H4 (cell line): ENCODE results near the gene PRKCZ. TPM values are rescaled to one million over a fixed set of nuclear protein-coding genes. Genes with fewer than 3 reads are reported as not detected.
A peak's percentile ranks its signal among the peaks of the same experiment; 100 is the strongest.

Experiments used
- DNase-seq: peaks from one replicate; pipeline ENCODE4 v3.0.0-alpha.2; 2015; ENCODE audit warnings: low spot score
- total RNA-seq: library from RNA; depleted of rRNA; stranded (reverse); fragments of >200 nt; shearing (Covaris generic); gene quantifications from 2 replicates; pipeline ENCODE4 v1.2.3, GENCODE V29; 2014

PRKCZ gene
- total RNA-seq, 1 experiment from 2014 or later, result 11.4 TPM

DNA sequence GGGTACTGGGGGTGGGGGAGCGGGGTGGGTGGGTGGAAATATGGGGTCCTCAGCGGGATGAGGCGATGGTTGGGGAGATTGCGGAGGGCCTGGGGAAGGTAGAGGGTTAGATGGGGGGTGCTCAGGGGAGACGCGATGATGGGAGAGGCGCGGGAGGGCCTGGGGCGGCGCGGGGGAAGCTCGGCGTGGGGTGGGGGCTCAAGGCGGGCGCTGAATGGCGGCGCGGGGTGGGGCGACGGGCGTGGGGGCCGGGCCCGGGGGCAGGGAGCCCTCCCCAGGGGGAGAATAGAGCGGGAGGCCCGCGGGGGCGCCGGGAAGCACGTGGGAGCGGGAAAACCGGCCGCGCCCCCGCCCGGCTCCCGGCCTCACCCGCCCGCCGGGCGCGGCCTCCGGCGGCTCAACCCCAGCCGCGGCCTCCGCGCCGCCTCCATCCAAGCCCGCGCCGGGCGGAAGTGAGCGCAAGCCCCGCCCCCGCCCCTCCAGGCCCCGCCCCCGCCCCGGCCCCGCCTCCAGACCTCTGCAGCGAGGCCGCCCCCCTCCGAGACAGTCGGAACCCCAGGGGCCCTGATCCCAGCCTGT, 144.2 kb downstream of the PRKCZ start, which contains the start of gene FAAP20:
Gene FAAP20, minus strand, starts transcription at position 454 of the 579 bp plus-strand sequence. Its CDS starts 23 bp downstream, at position 431.
- peak; percentile 40 for DNase-seq

DNA sequence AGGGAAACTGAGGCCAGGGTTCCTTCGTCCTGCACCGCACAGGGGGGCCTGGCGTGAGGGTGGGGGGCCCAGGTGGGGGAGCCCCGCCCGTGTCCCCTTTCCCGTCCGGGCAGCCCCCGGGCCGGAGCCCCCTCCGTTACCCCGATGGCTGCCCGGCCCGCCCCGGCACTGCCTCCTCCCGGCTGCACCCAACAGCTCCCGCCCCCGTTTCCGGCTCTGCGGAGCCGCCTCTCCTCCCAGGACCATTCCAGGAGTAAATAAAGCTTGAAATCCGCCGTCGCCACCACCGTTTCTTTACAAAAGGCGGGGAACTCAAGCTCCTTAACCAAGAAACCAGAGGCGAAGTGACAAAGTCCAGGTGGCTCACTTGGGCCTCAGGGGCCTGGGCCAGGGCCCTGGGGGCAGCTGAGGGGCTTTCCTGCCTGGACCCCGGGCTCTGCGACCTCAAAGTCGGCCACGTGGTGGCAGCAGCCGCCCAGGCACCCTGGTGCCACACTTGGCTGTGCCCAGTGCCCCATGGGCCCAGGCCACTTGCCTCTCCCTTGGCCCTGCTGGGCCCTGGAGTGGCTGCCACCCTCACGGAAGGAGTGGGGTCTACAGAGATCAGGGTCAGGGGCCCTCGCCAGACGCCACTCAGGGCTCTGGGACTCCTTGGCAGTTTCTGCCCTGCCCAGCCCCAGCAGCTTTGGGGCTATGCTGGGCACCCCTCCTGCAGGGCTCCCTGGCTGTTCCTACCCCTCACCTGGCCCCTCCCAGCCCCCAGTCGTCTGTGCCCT, 144.9 kb downstream of the PRKCZ start:
- peak; percentile 81 for DNase-seq

DNA sequence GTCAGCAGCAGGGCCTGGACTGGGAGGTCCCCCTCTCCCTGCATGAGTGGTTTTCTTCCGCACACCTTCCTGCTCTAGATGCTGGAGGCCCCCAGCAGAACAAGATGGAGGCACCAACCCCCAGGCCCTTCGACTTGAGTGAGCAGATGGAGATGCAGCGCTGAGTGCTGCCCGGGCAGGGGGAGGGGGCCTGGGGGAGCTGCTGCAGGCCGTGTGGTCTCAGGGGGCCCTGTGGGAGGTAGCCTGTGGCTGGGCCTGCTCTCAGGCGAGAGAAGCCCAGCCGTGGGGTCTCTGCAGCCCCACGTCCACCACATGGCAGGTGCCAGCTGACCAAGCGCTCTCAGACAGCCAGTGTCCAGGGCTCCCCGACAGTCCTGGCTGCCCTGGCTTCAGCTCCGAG, 145.6 kb downstream of the PRKCZ start:
- DNase-seq, result no peak

DNA sequence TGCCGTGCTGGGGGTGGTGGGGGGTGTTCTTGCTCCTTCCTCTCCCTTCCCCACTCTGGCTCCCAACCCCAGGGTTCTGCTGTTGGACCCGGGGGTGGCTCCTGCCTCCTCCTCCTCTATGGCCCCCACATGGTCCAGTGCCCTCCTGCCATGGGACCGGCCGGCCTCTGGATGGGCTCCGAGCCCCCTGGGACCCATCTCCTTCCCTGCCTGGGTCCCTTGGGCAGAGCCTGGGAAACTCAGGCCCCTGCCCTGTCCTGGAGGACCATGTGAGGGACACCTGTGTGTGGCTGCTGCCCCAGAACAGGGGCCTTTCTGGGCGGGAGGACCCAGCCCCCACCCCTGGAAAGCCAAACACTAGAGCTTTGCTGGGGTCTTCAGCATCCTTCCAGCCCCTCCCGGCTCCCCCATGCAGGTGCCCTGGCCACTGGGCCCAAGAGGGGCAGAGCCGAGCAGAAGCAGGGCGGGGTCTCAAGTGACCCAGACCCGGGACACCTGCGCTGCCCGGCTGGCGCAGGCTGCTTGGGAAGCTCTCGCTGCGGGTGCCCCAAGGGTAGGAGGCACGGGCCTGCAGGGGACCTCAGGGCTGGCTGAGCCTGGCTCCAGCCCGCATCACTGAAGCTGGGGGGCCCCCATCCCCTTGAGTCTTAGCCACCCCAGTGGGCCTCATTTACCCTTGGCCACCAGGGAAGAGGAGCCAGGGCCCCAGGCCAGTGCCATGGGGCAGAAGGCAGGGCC, 146.9 kb downstream of the PRKCZ start:
- DNase-seq, result no peak

DNA sequence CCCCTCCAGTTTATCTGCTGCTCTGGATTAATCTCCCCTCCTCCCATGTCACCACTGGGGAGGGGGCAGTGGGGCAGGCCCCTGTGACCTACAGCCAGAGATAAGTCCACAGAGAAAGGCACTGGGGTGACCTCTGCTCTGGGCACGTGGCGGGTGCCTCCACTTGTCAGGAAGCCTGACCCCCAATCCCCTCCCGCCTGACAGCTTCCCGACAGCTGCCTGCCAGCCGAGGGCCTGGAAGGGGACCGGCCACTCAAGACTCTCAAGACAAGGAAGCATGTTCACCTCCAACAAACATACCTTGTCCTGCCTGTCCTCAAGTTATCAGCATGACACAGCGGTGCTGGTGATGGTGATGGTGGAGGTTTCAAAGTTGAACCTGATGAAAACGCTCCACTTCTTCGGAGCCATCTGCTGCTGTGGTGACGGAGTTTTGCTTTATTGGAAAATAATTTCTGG, 147.5 kb downstream of the PRKCZ start:
- no peak for DNase-seq

DNA sequence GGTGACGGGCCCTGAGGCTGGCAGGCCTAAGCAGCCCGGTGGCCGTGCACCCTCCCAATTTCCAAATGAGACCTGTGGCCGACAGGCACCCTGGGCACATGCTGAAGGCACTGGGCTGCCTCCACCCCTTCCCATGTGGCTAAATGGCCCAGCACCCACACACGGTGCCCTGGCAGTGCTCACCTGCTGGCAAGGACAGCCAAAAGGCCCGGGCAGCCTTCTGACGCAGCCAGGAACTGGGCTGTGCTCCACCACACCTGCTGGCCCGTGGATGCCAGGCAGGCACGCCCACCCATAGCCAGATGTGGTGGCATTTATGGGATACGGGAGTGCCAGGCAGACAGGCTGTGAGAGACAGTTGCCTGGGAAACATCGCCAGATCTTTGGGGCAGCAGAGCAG, 148.4 kb downstream of the PRKCZ start:
- DNase-seq, result no peak

DNA sequence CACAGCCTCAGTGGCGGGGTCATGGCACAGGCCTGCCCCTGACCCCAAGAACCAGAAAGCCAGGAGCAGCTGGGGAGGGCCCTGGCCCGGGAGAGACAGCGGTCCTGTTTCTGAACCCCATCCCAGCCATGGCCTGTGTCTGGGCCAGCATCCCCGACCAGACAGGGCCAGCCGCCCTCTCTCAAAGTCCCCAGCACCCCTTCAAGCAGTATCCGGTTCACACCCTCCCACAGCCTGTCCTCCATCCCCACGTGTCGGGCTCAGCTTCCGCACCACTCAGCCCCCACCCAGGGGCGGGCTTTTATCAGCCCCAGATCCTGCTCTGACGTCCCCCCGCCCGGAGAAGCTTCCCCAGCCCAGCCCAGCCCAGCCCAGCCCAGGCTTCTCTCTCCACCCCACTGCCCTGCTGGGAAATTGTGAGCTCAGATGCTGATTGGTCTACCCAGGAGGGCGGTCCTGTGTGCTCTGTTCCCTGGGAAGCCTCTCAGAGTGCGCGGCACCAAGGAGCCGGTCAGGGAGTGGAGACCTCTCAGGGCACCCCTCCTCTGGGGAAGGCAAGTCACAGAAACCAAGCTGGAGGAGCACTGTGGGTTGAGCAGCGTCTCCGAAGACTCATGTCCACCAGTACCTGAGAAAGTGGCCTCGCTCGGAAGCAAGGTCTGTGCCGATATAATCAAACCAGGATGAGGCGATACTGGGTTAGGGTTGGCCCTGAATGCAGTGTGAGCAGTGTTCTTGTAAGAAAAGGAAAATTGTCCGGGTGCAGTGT, 149.0 kb downstream of the PRKCZ start:
- no peak for DNase-seq

DNA sequence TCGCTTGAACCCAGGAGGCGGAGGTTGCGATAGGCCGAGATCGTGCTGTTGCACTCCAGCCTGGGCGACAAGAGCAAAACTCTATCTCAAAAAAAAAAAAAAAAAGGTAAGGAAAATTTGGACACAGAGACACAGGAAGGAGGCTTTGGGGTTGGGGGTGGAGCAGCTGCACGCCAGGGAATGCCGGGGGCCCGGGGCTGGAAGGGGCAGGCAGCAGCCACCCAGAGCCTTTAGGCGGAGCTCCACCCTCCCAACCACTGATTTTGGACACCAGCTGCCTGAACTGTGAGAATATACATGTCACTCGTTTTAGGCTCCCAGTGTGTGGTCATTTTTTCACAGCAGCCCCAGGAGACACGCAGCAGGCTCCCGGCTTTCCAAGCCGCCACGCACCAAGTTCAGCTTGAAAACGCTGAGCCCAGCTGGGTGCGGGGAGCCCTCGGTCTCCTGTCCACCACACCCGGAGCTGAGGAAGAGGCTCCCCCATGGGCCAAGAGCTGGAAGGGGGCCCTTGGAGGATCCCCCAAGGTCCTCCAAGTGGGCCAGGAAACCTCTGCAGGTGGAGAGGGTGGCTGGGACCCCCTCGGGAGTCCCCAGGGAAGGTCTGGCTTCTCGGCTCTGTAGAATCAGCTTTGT, 150.2 kb downstream of the PRKCZ start:
- no peak for DNase-seq

DNA sequence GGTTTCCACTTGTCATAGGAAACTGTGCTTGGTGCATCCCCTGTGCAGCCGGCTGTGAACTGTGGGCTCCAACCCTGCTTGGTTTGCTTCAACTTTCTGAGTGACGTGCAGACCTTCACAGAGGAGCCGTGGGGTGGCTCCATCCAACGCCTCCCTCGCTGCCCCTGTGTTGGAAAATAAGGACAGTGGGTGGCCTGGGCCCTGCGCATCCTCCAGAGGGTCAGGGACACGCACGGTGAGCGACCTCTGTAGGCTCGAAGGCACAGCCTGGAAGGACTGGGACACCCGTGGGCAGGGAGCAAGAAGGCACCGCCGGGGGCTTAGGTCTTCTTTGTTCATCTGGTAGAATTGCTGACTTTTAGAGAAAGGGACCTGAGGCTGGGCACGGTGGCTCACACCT, 150.9 kb downstream of the PRKCZ start:
- no peak for DNase-seq

DNA sequence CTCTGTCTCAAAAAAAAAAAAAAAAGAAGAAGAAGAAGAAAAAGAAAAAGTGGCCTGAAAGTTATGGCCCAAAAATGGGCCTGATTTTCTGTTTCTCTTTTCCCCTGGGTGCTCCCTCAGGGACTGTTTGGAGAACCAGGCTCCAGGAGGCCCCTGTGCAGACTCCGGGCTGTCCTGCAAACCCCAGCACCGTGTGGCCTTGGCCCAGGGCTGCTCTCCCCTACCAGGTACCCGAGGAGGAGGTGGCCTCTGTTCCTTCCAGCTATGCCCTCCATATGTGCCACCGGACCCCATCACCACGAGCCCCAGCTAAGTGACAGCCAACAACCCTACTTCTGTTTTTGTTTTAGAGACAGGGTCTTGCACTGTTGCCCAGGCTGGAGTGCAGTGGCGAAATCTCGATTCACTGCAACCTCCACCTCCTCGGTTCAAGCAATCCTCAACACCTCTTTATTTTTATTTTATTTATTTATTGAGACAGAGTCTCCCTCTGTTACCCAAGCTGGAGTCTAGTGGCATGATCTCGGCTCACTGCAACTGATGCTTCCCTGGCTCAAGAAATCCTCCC, 151.9 kb downstream of the PRKCZ start:
- DNase-seq, result no peak

DNA sequence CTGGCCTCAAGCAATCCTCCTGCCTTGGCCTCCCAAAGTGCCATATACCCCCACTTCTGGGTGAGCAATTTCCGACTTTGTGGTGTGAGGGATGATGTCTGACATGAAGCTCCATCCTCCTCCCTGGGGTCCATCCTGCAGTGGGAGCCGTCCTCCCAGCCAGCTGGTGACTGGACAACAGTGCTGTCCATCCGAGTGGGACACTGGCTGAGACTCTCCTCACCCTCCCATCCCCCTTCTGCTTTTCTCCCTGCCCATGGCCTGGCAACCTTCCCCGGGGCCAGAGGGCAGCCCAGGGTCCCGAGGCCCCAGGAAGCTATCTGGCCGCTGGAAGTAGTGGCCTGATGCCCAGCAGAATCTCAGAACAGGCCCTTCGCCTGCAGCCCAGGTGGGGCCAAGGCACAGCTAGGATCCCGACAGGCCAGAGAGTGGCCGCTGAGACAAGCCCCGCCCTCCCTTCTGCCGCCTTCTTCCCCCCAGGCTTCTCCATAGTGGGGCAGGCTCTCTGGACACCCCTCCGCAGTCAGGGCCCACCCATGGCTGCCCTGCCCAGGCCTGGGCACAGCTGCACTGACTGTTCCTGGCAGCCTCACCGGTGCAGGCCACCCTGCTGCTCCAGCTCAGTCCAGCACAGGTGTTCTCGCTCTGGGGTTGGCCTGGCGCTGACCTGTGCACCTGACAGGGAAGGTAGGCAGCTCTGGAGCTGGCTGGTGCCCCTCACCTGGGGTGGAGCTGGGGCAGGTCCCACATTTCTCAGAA, 152.8 kb downstream of the PRKCZ start:
- no peak for DNase-seq

DNA sequence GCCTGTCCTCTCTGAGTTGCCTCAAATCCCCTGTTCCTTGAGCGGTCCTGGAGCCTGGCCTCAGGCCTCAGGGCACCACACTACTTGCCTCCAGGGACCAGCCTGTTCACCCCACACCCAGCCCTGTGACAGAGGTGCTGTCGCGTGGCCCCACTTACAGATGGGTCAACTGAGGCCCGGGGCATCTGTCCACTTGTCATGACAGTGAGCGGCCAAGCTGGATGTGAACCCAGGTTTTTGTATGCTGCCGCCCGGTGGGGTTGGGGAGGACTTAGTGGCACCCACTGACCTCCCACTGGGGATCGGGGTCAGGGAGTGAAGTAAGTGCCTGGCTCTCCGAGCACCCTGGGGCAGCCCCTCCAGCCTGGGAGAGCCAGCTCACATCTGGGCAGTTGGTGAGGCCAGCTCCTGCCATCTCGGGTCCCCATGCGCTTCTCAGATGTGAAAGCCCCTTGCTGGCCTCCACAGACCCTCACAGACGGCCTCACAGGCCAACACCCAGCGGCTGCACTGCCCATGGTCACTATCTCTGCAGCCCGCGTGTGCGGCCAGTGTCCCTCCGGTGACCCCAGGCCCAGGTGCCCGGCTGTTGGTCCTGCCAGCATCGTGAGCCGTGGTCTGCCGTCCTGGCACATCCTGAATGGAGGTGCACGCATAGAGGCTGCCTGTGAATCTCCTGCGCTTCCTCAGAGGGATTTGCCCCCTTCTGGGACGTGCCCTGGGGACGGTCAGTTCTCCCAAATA, 153.6 kb downstream of the PRKCZ start:
- DNase-seq, result no peak

DNA sequence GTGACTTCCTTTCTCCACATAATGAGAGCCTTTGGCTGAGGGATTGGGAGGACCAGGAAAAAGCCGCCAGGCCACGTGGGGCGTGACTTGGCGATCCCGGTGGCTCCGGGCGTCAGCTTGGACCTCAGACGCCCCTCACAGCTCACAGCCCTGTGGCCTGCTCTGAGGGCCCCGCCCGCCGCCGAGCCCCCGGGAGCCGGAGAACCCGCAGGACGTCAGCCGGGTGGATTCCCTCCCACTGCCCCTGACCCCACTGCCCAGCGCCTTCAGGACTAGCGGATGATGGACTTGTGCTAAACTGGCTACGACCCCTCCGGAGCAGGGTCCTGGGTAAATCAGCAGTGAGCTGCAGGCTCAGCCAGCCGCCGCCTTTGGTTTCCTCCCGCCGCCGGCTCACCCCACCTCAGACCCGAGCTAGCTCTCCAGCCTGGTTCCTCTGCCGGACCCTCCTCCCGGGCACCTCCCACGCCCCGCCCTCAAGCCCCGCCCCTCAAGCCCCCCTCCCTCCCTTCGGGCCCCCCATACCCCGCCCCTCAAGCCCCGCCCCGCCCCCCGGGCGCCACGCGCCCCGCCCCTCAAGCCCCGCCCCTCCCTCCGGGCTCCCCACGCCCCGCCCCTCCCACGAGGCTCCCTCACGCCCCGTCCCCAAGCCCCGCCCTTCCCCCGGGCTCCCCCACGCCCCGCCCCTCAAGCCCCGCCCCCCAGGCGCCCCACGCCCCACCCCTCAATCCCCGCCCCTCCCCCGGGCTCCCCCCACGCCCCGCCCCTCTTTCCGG, 154.4 kb downstream of the PRKCZ start:
- DNase-seq, result no peak

DNA sequence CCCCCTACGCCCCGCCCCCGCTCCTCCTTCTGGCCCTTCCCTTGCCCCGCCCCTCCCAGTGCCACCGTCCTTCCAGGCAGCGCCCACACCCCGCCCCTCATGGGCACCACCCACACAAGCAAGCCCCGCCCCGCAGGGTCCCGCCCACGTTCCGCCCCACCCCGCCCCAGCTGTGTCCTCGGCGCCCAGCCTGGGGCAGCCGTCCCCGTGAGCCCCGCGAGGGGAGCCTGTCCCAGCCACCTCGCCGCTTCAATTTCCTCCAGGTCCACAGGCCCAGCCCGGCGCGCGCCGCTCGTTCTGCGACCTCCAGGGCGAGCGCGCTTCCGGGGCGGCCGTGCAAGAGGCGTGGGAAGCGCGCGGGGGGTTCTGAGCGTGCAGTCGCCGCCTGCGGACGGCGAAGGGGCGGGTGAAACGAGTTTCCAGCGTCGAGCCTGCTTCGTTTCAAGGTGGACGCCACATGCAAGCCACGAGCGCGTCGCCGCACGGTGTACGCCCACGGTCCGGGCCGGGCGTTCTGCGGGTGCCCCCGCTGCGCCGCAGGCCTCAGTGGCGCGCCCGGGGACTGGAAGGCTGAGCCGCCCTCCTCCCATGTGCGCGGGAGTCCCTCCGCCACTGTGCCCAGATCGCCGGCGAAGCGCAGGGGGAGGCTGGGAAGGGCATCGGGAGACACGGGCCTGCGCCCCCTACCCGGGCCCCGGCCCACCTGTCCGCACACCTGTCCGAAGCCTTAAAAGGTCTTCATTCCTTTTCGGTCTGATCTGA, 155.2 kb downstream of the PRKCZ start:
- DNase-seq, result peak; percentile 55

DNA sequence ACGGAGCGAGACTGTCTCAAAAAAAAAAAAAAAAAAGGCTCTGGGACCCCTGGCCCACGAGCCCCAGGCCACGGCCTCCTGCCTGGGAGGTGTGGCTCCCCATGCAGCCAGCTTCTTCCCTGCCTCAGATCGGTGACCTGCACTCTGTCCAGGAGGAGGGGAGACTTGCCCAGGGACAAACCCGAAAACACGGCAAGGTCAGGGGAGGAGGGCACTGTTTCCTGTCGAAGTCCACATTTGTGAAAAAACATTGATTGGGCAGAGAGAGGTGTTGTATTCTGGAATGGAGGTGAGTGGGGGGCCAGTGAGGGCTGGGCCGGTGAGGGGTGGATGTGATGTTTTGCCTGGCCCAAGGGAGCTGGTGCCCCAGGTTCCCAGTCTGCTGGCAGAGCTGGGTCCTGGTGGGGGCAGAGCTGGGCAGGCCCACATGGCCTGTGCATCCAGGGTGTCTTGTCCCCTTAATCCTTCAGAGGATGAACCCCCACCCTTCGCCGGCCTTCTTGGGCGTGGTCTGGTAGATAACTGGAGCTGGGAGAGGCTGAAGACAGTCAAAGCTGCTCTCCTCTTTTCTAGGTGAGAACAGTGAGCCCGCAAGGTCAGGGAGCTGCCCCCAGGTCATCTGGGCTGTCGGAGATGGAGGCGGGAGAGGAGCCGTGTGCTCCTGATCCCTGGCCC, 156.7 kb downstream of the PRKCZ start:
- no peak for DNase-seq

DNA sequence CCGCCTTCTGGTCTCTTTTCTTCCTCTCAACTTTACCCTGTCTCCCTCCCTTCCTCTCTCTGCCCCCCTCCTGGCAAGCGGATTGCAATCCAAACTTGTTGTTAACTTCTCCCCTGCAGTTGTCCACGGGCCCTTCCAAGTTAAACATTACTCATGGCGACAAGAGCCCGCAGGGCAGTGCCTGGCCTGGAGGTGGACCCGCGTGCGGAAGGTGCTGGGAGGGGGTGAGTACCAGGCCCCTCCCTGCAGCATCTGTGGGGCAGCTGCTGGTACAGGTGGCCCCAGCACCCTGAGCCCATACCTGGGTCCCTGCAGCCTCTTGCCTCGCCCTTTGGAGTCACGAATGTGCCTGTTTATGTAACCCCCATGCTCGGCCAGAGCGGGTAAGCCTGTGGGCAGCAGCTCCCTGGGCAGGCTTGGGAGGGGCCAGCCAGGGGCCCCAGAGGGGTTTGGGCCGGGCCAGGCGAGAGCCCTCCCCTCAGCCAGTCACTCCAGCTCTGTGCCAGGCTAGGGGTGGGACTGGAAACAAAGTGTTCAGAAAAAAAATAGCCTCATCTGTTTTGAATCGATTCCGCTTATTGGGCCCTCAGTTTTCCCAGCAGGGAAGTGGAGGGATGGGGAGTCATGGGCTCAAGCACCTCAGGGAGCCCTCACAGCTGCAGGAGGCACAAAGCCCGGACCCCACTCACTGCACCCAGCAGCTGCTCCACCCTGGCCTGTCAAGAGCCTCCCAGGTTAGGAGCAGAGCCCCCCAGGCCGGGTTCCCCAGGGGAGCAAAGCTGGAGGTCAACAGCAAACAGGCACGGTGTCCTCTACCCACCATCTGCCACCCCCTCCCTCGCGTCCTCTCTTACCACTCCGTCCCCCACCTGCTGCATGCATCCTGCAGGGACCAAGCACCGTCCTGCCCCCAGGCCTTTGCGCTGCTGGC, 158.4 kb downstream of the PRKCZ start:
- DNase-seq, result peak; percentile 89
